Testis (tissue), 3 donors: ENCODE results near the gene COL2A1. TPM values are rescaled to one million over a fixed set of nuclear protein-coding genes. Genes with fewer than 3 reads are reported as not detected.

Experiments used
- DNase-seq: peaks from one replicate; pipeline ENCODE4 v3.0.0-alpha.2; 2019
- H3K27ac ChIP-seq, 2 donors: fragments of 200-600 bp; sonication (generic); one replicate each; pipeline ENCODE4 v1.5.1; 2019
- H3K27me3 ChIP-seq: fragments of 200-600 bp; sonication (generic); one replicate; pipeline ENCODE4 v1.5.1; 2019
- H3K36me3 ChIP-seq: fragments of 200-600 bp; sonication (generic); one replicate; pipeline ENCODE4 v1.5.1; 2017; ENCODE audit warnings: low read depth; ENCODE audit errors: missing control alignments
- H3K4me1 ChIP-seq: fragments of 200-600 bp; sonication (generic); one replicate; pipeline ENCODE4 v1.5.1; 2019
- H3K4me3 ChIP-seq, 2 donors: fragments of 200-600 bp; sonication (generic); one replicate each; pipeline ENCODE4 v1.5.1; 2017 to 2019
- H3K9me3 ChIP-seq: fragments of 200-600 bp; sonication (generic); one replicate; pipeline ENCODE4 v1.5.1; 2017
- POLR2A ChIP-seq: fragments of 450-650 bp; IDR thresholded peaks from one replicate; pipeline ENCODE4 v1.6.1; 2017; ENCODE audit warnings: antibody characterized with exemption, mild to moderate bottlenecking, moderate library complexity
- WGBS, 2 donors: methylation state at CpG; one replicate each; pipeline ENCODE4 v1.1.5; 2018; 5-methylcytosine and 5-hydroxymethylcytosine counted together
- intact Hi-C: fragments of 100-400 bp; cut with DNase I; formaldehyde crosslinking; loops from one replicate; pipeline ENCODE4 v1.15.1; 2023; ENCODE audit warnings: low total_unique reads
- polyA plus RNA-seq: library from polyadenylated mRNA; stranded (reverse); fragments of 350-450 nt; fragmentation: Illumina TruSeq; extraction: RNeasy Lipid Tissue Mini Kit (QIAGEN cat#74804); gene quantifications from one replicate; pipeline ENCODE4 v1.2.3, GENCODE V29; 2014; ENCODE audit warnings: low read depth, low replicate concordance; ENCODE audit not compliant: insufficient read depth
- total RNA-seq, 2 donors: library from RNA; depleted of rRNA; stranded (reverse); fragments of >200 nt; gene quantifications; one replicate each; pipeline ENCODE4 v1.2.3, GENCODE V29; 2016
- TF ChIP-seq, protein P1 (sequence below), 3 experiments: fragments of 450-650 bp in 2 of 3; fragments of 200-600 bp in 1 of 3; sonication (generic) in 1 of 3; IDR thresholded peaks; one replicate each; pipeline ENCODE4 v1.5.1; 2016 to 2019; ENCODE audit warnings: antibody characterized with exemption in 3 of 3, mild to moderate bottlenecking in 2 of 3, moderate library complexity in 1 of 3

Gene COL2A1
- total and polyA plus RNA-seq, 3 donors from 2014 or later = 1.8 to 8.0 (median 2.8) TPM

DNA sequence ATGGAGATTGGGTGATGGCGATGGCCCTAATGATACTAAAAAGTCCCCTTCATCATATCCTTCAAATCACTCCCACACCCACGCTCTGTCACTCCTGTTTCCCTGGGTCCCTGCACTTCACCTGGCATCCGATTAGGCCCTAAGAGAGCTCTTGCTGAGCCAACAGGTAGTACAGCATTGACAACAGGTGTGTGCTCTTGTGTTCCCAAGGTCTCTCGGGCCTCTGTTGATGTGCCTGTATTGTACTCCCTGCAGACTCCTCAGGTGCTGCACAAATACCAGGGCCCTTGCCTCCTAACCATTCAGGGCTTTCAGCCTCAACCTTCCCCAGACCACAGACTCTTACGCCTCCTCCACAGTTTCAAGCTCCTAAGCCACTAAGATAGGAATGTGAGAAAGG is 73.6 kb downstream of the COL2A1 start:
- Histone ChIP-seq H3K27me3 (no peaks in the 10 kb centered on the region), H3K4me3 (no peak overlapping the region), H3K27ac (no peak overlapping the region), H3K36me3 (no peaks in the 10 kb centered on the region), H3K9me3 (no peaks in the 10 kb centered on the region), H3K4me1 (peaks cover 8% of the 10 kb centered on the region)
- WGBS, 2 donors = 95 to 99% methylated on average over 5 of the region's 5 CpGs
- TF ChIP-seq, protein P1, sequence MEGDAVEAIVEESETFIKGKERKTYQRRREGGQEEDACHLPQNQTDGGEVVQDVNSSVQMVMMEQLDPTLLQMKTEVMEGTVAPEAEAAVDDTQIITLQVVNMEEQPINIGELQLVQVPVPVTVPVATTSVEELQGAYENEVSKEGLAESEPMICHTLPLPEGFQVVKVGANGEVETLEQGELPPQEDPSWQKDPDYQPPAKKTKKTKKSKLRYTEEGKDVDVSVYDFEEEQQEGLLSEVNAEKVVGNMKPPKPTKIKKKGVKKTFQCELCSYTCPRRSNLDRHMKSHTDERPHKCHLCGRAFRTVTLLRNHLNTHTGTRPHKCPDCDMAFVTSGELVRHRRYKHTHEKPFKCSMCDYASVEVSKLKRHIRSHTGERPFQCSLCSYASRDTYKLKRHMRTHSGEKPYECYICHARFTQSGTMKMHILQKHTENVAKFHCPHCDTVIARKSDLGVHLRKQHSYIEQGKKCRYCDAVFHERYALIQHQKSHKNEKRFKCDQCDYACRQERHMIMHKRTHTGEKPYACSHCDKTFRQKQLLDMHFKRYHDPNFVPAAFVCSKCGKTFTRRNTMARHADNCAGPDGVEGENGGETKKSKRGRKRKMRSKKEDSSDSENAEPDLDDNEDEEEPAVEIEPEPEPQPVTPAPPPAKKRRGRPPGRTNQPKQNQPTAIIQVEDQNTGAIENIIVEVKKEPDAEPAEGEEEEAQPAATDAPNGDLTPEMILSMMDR (IDR thresholded peaks at IDR 0.05) = no peak
- no peak for TF ChIP-seq POLR2A
- DNase-seq = no peak
- intact Hi-C loops = no loop called here

DNA sequence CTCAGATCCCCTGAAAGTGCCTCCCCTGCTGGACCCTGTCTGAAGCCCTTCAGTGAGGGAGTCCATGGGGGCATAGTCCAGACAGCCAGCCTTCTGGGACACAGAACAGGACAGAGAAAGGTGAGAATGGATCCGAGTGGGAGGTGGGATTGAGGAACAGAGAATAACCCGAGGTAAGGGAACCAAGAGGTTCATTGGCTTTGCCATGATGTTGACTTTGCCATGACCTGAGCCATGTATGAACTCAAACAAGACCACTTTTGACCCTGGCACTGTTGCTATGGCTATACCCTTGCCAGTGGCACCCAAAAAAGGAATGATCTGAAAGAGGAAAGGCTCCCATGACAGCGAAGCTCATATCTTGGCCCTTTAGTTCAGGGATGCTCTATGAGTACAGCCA is 76.9 kb downstream of the COL2A1 start:
- H3K4me3 ChIP-seq = no peak overlapping the region
- H3K36me3 ChIP-seq = no peaks in the 10 kb centered on the region
- DNase-seq = no peak
- H3K27ac ChIP-seq = no peak overlapping the region
- WGBS, 2 donors = 83 to 86% methylated on average over 3 of the region's 3 CpGs
- H3K27me3 ChIP-seq = no peaks in the 10 kb centered on the region
- no peak for TF ChIP-seq POLR2A
- TF ChIP-seq, protein P1 (IDR thresholded peaks at IDR 0.05) = no peak
- intact Hi-C loops = no loop called here
- no peaks in the 10 kb centered on the region for H3K9me3 ChIP-seq
- no peaks in the 10 kb centered on the region for H3K4me1 ChIP-seq

Other genes starting within 250 kb of the COL2A1 start
- 10 to 100 TPM; 24.6 to 30.2 TPM for gene RAPGEF3, start 245.6 kb downstream of the COL2A1 start, total RNA-seq
- gene RAPGEF3, start 245.6 kb downstream of the COL2A1 start, polyA plus RNA-seq = 13.9 TPM
- gene SLC48A1, start 231.2 kb downstream of the COL2A1 start, total RNA-seq = 10 to 100 TPM; 25.5 to 32.0 TPM
- gene SLC48A1, start 231.2 kb downstream of the COL2A1 start, polyA plus RNA-seq = 21.0 TPM
- gene HDAC7, start 184.6 kb downstream of the COL2A1 start, total RNA-seq = 10 to 100 TPM; 39.9 to 70.0 TPM
- 28.2 TPM for gene HDAC7, start 184.6 kb downstream of the COL2A1 start, polyA plus RNA-seq
- gene VDR, start 99.5 kb downstream of the COL2A1 start, total RNA-seq = 1 to 10 TPM; 1.4 to 2.9 TPM
- gene VDR, start 99.5 kb downstream of the COL2A1 start, polyA plus RNA-seq = 3.7 TPM
- gene TMEM106C, start 40.9 kb downstream of the COL2A1 start, total RNA-seq = 10 to 100 TPM; 63.5 to 91.1 TPM
- 132 TPM for gene TMEM106C, start 40.9 kb downstream of the COL2A1 start, polyA plus RNA-seq
- 100 to 1,000 TPM in 1 of 2 donors, 10 to 100 TPM in 1; 84.2 to 105 TPM for gene SENP1, start 101.6 kb upstream of the COL2A1 start, total RNA-seq
- gene SENP1, start 101.6 kb upstream of the COL2A1 start, polyA plus RNA-seq = 148 TPM
- gene PFKM, start 114.9 kb upstream of the COL2A1 start, total RNA-seq = 100 to 1,000 TPM in 1 of 2 donors, 10 to 100 TPM in 1; 99.6 to 104 TPM
- gene PFKM, start 114.9 kb upstream of the COL2A1 start, polyA plus RNA-seq = 190 TPM
- 10 to 100 TPM; 34.7 to 55.4 TPM for gene ASB8, start 153.0 kb upstream of the COL2A1 start, total RNA-seq
- gene ASB8, start 153.0 kb upstream of the COL2A1 start, polyA plus RNA-seq = 46.8 TPM
- 1 to 10 TPM; 6.9 to 8.0 TPM for gene CCDC184, start 179.2 kb upstream of the COL2A1 start, total RNA-seq
- gene CCDC184, start 179.2 kb upstream of the COL2A1 start, polyA plus RNA-seq = 7.8 TPM
- gene OR10AD1, start 198.8 kb upstream of the COL2A1 start, total RNA-seq = not detected
- gene OR10AD1, start 198.8 kb upstream of the COL2A1 start, polyA plus RNA-seq = 0.66 TPM